HG03196 (cell line): ENCODE measurements around the gene EME2.
A peak's percentile ranks its signal among the peaks of the same experiment; 100 is the strongest.

Experiments used
- ATAC-seq: cut with Tn5 transposase; IDR thresholded peaks from one replicate; pipeline ENCODE4 v1.9.1; 2021; ENCODE audit not compliant: unreplicated experiment

Gene EME2

GRCh38 chr16:1777375-1778199 is 5.0 kb downstream of the EME2 start:
- ATAC-seq: no peak

- ATAC-seq: no peak
Measured at GRCh38 chr16:1778200-1779179, 5.9 kb downstream of the EME2 start.

GRCh38 chr16:1779234-1779701 is 6.7 kb downstream of the EME2 start:
- no peak for ATAC-seq

GRCh38 chr16:1779741-1780676 is 7.4 kb downstream of the EME2 start:
- ATAC-seq: no peak

GRCh38 chr16:1780677-1781072 is 8.1 kb downstream of the EME2 start:
- no peak for ATAC-seq

GRCh38 chr16:1781254-1781653 is 8.6 kb downstream of the EME2 start:
- ATAC-seq: no peak

- peak; percentile 1 for ATAC-seq
Measured at GRCh38 chr16:1781758-1782407, 9.3 kb downstream of the EME2 start.

- ATAC-seq: peak; percentile 81
Measured at GRCh38 chr16:1782408-1783264, 10.0 kb downstream of the EME2 start, which contains the start of the genes NUBP2 and SPSB3. Gene NUBP2 (plus strand): TSS chr16:1782960. CDS start chr16:1783021, 61 bp downstream. Gene SPSB3 (minus strand): TSS chr16:1782571. CDS start chr16:1781483, 1,088 bp downstream.

GRCh38 chr16:1784977-1785845 is 12.6 kb downstream of the EME2 start:
- no peak for ATAC-seq

GRCh38 chr16:1785846-1786170 is 13.2 kb downstream of the EME2 start:
- ATAC-seq: no peak

- ATAC-seq: no peak
Measured at GRCh38 chr16:1786242-1787055, 13.8 kb downstream of the EME2 start.

- no peak for ATAC-seq
Measured at GRCh38 chr16:1787056-1787321, 14.4 kb downstream of the EME2 start.

GRCh38 chr16:1787322-1788094 is 14.9 kb downstream of the EME2 start:
- no peak for ATAC-seq

- ATAC-seq: no peak
Measured at GRCh38 chr16:1788095-1788707, 15.6 kb downstream of the EME2 start.

- ATAC-seq: no peak
Measured at GRCh38 chr16:1788708-1789100, 16.1 kb downstream of the EME2 start.

- no peak for ATAC-seq
Measured at GRCh38 chr16:1789643-1790045, 17.0 kb downstream of the EME2 start.
